ENCODE data around the gene PCNT. TPM values are rescaled to one million over a fixed set of nuclear protein-coding genes. Genes with fewer than 3 reads are reported as not detected.

Gene PCNT
- total and polyA plus RNA-seq, 2 of the 4 experiments (the other 2 are of a cell fraction), result 10.0 to 19.4 TPM

- H3K9me3 ChIP-seq (ENCODE audit: control insufficient read depth, insufficient read depth, low read length), result no peaks in the 10 kb centered on the region
- in situ Hi-C loops (cut with MboI; ENCODE audit: low sequenced_read_pairs) (no loop called here), intact Hi-C loops (cut with micrococcal nuclease) (no loop called here), dilution Hi-C loops (cut with HindIII; ENCODE audit: low sequenced_read_pairs, unreplicated experiment) (no loop called here)
- no peak overlapping the region for H3K23ac ChIP-seq (ENCODE audit: low read depth, low read length)
- no TSS peak for BruUV-seq (replicated peaks)
- no peak for DNase-seq
- H2BK20ac ChIP-seq (ENCODE audit: low read depth, low read length), result no peak overlapping the region
- no peaks in the 10 kb centered on the region for H3K9me1 ChIP-seq (ENCODE audit: insufficient read depth, low read length)
- no peak overlapping the region for H3K4ac ChIP-seq (ENCODE audit: low read depth, low read length)
- TF ChIP-seq FOS (IDR thresholded peaks at IDR 0.05; ENCODE audit: low read depth, low read length) (no peak), CHD1 (IDR thresholded peaks at IDR 0.05; ENCODE audit: low read depth, low read length) (no peak), BHLHE40 (IDR thresholded peaks at IDR 0.05; ENCODE audit: low read depth, low read length) (no peak), SMC3 (IDR thresholded peaks at IDR 0.05; ENCODE audit: low read depth, low read length) (no peak), CEBPB (IDR thresholded peaks at IDR 0.05; ENCODE audit: low read depth, low read length) (no peak), NFE2L2 (IDR thresholded peaks at IDR 0.05; ENCODE audit: low read depth, low read length) (no peak), RFX5 (IDR thresholded peaks at IDR 0.05; ENCODE audit: low read depth, low read length) (no peak), RAD21 (IDR thresholded peaks at IDR 0.05; ENCODE audit: low read length) (no peak), MAFK (IDR thresholded peaks at IDR 0.05; ENCODE audit: low read depth, low read length) (no peak), POLR2A (IDR thresholded peaks at IDR 0.05; ENCODE audit: low read depth, low read length) (no peak), MAZ (IDR thresholded peaks at IDR 0.05; ENCODE audit: borderline replicate concordance, low read depth, low read length) (no peak), RCOR1 (IDR thresholded peaks at IDR 0.05; ENCODE audit: insufficient replicate concordance, low read length) (no peak), MXI1 (IDR thresholded peaks at IDR 0.05; ENCODE audit: borderline replicate concordance, low read depth, low read length) (no peak)
- TF ChIP-seq, protein P1, sequence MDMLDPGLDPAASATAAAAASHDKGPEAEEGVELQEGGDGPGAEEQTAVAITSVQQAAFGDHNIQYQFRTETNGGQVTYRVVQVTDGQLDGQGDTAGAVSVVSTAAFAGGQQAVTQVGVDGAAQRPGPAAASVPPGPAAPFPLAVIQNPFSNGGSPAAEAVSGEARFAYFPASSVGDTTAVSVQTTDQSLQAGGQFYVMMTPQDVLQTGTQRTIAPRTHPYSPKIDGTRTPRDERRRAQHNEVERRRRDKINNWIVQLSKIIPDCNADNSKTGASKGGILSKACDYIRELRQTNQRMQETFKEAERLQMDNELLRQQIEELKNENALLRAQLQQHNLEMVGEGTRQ (IDR thresholded peaks at IDR 0.05; ENCODE audit: low read depth, low read length), result no peak
- TF ChIP-seq, protein P2, sequence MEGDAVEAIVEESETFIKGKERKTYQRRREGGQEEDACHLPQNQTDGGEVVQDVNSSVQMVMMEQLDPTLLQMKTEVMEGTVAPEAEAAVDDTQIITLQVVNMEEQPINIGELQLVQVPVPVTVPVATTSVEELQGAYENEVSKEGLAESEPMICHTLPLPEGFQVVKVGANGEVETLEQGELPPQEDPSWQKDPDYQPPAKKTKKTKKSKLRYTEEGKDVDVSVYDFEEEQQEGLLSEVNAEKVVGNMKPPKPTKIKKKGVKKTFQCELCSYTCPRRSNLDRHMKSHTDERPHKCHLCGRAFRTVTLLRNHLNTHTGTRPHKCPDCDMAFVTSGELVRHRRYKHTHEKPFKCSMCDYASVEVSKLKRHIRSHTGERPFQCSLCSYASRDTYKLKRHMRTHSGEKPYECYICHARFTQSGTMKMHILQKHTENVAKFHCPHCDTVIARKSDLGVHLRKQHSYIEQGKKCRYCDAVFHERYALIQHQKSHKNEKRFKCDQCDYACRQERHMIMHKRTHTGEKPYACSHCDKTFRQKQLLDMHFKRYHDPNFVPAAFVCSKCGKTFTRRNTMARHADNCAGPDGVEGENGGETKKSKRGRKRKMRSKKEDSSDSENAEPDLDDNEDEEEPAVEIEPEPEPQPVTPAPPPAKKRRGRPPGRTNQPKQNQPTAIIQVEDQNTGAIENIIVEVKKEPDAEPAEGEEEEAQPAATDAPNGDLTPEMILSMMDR (conservative IDR thresholded peaks at IDR 0.05; ENCODE audit: low read depth, low read length), result no peak
- TF ChIP-seq, protein P3, sequence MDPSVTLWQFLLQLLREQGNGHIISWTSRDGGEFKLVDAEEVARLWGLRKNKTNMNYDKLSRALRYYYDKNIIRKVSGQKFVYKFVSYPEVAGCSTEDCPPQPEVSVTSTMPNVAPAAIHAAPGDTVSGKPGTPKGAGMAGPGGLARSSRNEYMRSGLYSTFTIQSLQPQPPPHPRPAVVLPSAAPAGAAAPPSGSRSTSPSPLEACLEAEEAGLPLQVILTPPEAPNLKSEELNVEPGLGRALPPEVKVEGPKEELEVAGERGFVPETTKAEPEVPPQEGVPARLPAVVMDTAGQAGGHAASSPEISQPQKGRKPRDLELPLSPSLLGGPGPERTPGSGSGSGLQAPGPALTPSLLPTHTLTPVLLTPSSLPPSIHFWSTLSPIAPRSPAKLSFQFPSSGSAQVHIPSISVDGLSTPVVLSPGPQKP (IDR thresholded peaks at IDR 0.05; ENCODE audit: borderline replicate concordance, low read depth, low read length), result no peak
- no peak overlapping the region for H4K91ac ChIP-seq (ENCODE audit: insufficient read depth, low read depth, low read length)
- no peak overlapping the region for H3K4me3 ChIP-seq (ENCODE audit: insufficient read depth, low read depth, low read length)
- H2BK120ac ChIP-seq (ENCODE audit: low read depth, low read length), result no peak overlapping the region
- no peak overlapping the region for H2AK5ac ChIP-seq (ENCODE audit: low read depth, low read length)
- H3K36me3 ChIP-seq (ENCODE audit: control insufficient read depth, insufficient read depth, low read length), result peaks cover 51% of the 10 kb centered on the region
- no peak overlapping the region for H3K4me2 ChIP-seq (ENCODE audit: low read depth, low read length)
- H3K27ac ChIP-seq (ENCODE audit: insufficient read depth, low read length), result no peak overlapping the region
- H2BK5ac ChIP-seq (ENCODE audit: low read depth, low read length, poor library complexity, severe bottlenecking), result no peak overlapping the region
- POLR2A ChIA-PET (ENCODE audit: unreplicated experiment), result no interaction called here
- no peaks in the 10 kb centered on the region for H4K20me1 ChIP-seq (ENCODE audit: insufficient read depth, low read length)
- no peaks in the 10 kb centered on the region for H3K4me1 ChIP-seq (ENCODE audit: control insufficient read depth, insufficient read depth, low read length)
- no peak overlapping the region for H4K8ac ChIP-seq (ENCODE audit: low read depth in 2 of 2, low read length in 2 of 2)
- ATAC-seq (ENCODE audit: low read depth), result no peak
- H2AFZ ChIP-seq (replicated peaks; ENCODE audit: low read length, poor library complexity), result no peak overlapping the region
- no peak overlapping the region for H3K56ac ChIP-seq (ENCODE audit: extremely low read depth, insufficient read depth, low read length)
- no peak overlapping the region for H3K9ac ChIP-seq (ENCODE audit: low read depth, low read length)
- H3K14ac ChIP-seq (replicated peaks; ENCODE audit: low read depth, low read length), result no peak overlapping the region
- no peak overlapping the region for H3K18ac ChIP-seq (ENCODE audit: low read depth, low read length)
- no peaks in the 10 kb centered on the region for H3K27me3 ChIP-seq (ENCODE audit: control insufficient read depth, insufficient read depth, low read length)
- H3K79me1 ChIP-seq (ENCODE audit: low read depth in 1 of 2, low read length in 2 of 2), result no peaks in the 10 kb centered on the region; a peak in 1 of 4 replicates
- no peak overlapping the region for H2AK9ac ChIP-seq (replicated peaks; ENCODE audit: low read depth, low read length, poor library complexity)
- CTCF ChIA-PET, result no interaction called here
- H4K5ac ChIP-seq (ENCODE audit: low read depth, low read length), result no peak overlapping the region
- H2BK15ac ChIP-seq (ENCODE audit: low read depth, low read length), result no peak overlapping the region
- WGBS, 2 experiments (ENCODE audit: extremely low coverage in 2 of 2, insufficient read length in 1 of 2), result 93% methylated on average over 3 of the region's 14 CpGs; no CpG with 5 or more reads in 1 of the 2 experiments
These were observed 103.6 kb downstream of the PCNT start for GRCh38 chr21:46427516-46427915.
